HG03159 (cell line): ENCODE data around the gene WAPL.
A peak's percentile ranks its signal among the peaks of the same experiment; 100 is the strongest.

Experiments
- ATAC-seq: cut with Tn5 transposase; IDR thresholded peaks from one replicate; pipeline ENCODE4 v1.9.1; 2021; ENCODE audit warnings: mild to moderate bottlenecking, moderate library complexity; ENCODE audit not compliant: unreplicated experiment

The WAPL gene

GRCh38 chr10:86524225-86524962, 2.8 kb upstream of the WAPL start:
- no peak for ATAC-seq

GRCh38 chr10:86523348-86523747, 1.8 kb upstream of the WAPL start:
- ATAC-seq, result no peak

GRCh38 chr10:86522510-86522855, 891 bp upstream of the WAPL start:
- no peak for ATAC-seq

GRCh38 chr10:86520871-86521677, 518 bp downstream of the WAPL start:
- peak; percentile 20 for ATAC-seq

- no peak for ATAC-seq
Observed at GRCh38 chr10:86518781-86519180, 2.8 kb downstream of the WAPL start.

- ATAC-seq, result no peak
Observed at GRCh38 chr10:86512137-86512536, 9.5 kb downstream of the WAPL start.

GRCh38 chr10:86511027-86511865, 10.3 kb downstream of the WAPL start:
- ATAC-seq, result no peak

GRCh38 chr10:86509145-86509544, 12.4 kb downstream of the WAPL start:
- ATAC-seq, result no peak

GRCh38 chr10:86508217-86508616, 13.4 kb downstream of the WAPL start:
- no peak for ATAC-seq

GRCh38 chr10:86506499-86506898, 15.1 kb downstream of the WAPL start:
- ATAC-seq, result no peak

GRCh38 chr10:86506062-86506461, 15.5 kb downstream of the WAPL start:
- no peak for ATAC-seq

GRCh38 chr10:86504510-86504909, 17.1 kb downstream of the WAPL start:
- no peak for ATAC-seq

GRCh38 chr10:86500846-86501245, 20.7 kb downstream of the WAPL start:
- ATAC-seq, result no peak

GRCh38 chr10:86498598-86498997, 23.0 kb downstream of the WAPL start:
- ATAC-seq, result no peak

- ATAC-seq, result no peak
Observed at GRCh38 chr10:86497621-86498020, 24.0 kb downstream of the WAPL start.

GRCh38 chr10:86489960-86490612, 31.5 kb downstream of the WAPL start:
- no peak for ATAC-seq

GRCh38 chr10:86489071-86489810, 32.4 kb downstream of the WAPL start:
- no peak for ATAC-seq

- ATAC-seq, result peak; percentile 50
Observed at GRCh38 chr10:86486856-86487255, 34.7 kb downstream of the WAPL start.

GRCh38 chr10:86483664-86484063, 37.9 kb downstream of the WAPL start:
- no peak for ATAC-seq

- ATAC-seq, result no peak
Observed at GRCh38 chr10:86481761-86482160, 39.8 kb downstream of the WAPL start.
